HepG2 (cell line): ENCODE results near the gene ZNF280A. TPM values are rescaled to one million over a fixed set of nuclear protein-coding genes. Genes with fewer than 3 reads are reported as not detected.

Experiments used
- ATAC-seq: fragments of 200-7000 bp; cut with Tn5 transposase; 3 replicates; pipeline ENCODE4 v1.9.1; 2020; ENCODE audit warnings: mild to moderate bottlenecking, moderate library complexity
- BruUV-seq: library from RNA; stranded (reverse); fragments of 400-500 nt; replicated peaks from 2 replicates; lab custom pipeline; 2021; lab: Mats Ljungman, UMichigan
- CTCF ChIA-PET: fragments of 300-600 bp; formaldehyde crosslinking; extraction: SDS; loops from one replicate; lab custom pipeline; 2021; ENCODE audit warnings: low total read pairs, inconsistent platforms, low intra/inter-chr PET ratio; lab: Yijun Ruan, JAX
- POLR2A ChIA-PET: fragments of 350-600 bp; sonication (Branson Sonifier 250); formaldehyde crosslinking; loops from one replicate; lab custom pipeline; 2020; ENCODE audit warnings: antibody characterized with exemption, inconsistent platforms; lab: Yijun Ruan, JAX
- DNase-seq: peaks from one replicate; pipeline ENCODE4 v3.0.0-alpha.2; 2015; ENCODE audit warnings: low spot score
- FAIRE-seq: peaks from 3 replicates; lab custom pipeline; 2011; peaks lifted over from hg19 to GRCh38; lab: Jason Lieb, UNC
- H2AFZ ChIP-seq: one replicate; pipeline ENCODE4 v1.6.1; 2011; ENCODE audit warnings: low read length, inconsistent platforms
- H3K27ac ChIP-seq: fragments of 300-600 bp; 3 replicates; pipeline ENCODE4 v1.8.0; 2011; ENCODE audit warnings: mixed run types, mild to moderate bottlenecking, mixed read lengths, low read length, inconsistent platforms; ENCODE audit not compliant: insufficient read depth; ENCODE audit errors: extremely low read length
- H3K27me3 ChIP-seq, 2 experiments: fragments of 200-600 bp in 1 of 2; 2 replicates in 1 of 2; 3 replicates in 1 of 2; pipeline versions ENCODE4 v1.6.0 to v1.8.0; 2011; ENCODE audit warnings: low read length in 2 of 2, mild to moderate bottlenecking in 2 of 2, moderate library complexity in 2 of 2, inconsistent platforms in 1 of 2; ENCODE audit not compliant: insufficient read depth in 2 of 2, control insufficient read depth in 1 of 2
- H3K36me3 ChIP-seq, 2 experiments: fragments of 200-600 bp in 1 of 2; replicated peaks in 1 of 2; 2 replicates in 1 of 2; 3 replicates in 1 of 2; pipeline versions ENCODE4 v1.5.1 to v1.8.0; 2011; ENCODE audit warnings: low read length in 2 of 2, inconsistent platforms in 1 of 2; ENCODE audit not compliant: insufficient read depth in 2 of 2, control insufficient read depth in 1 of 2
- H3K4me1 ChIP-seq: 2 replicates; pipeline ENCODE4 v1.5.1; 2012; ENCODE audit warnings: low read length, inconsistent platforms; ENCODE audit not compliant: insufficient read depth
- H3K4me2 ChIP-seq: 2 replicates; pipeline ENCODE4 v1.6.0; 2011; ENCODE audit warnings: low read depth, low read length, inconsistent platforms
- H3K4me3 ChIP-seq, 3 experiments: fragments of 200-600 bp in 1 of 3; sonication (generic), shearing (Covaris generic) in 1 of 3; replicated peaks in 1 of 3; 2 replicates each; pipeline ENCODE4 v1.5.1; 2011 to 2016; ENCODE audit warnings: low read length in 3 of 3, inconsistent platforms in 2 of 3, low read depth in 2 of 3, mild to moderate bottlenecking in 2 of 3, control low read depth in 1 of 3, mixed read lengths in 1 of 3; ENCODE audit not compliant: insufficient read depth in 1 of 3
- H3K79me2 ChIP-seq: one replicate; pipeline ENCODE4 v1.6.1; 2011; ENCODE audit warnings: low read length, inconsistent platforms; ENCODE audit not compliant: insufficient read depth
- H3K9ac ChIP-seq: 2 replicates; pipeline ENCODE4 v1.6.0; 2011; ENCODE audit warnings: mild to moderate bottlenecking, low read depth, low read length, inconsistent platforms; ENCODE audit not compliant: insufficient read depth
- H3K9me3 ChIP-seq: 2 replicates; pipeline ENCODE4 v1.5.1; 2012; ENCODE audit warnings: mild to moderate bottlenecking, low read length
- H4K20me1 ChIP-seq: 2 replicates; pipeline ENCODE4 v1.6.0; 2011; ENCODE audit warnings: inconsistent platforms, mild to moderate bottlenecking, low read length, moderate library complexity; ENCODE audit not compliant: insufficient read depth
- CBX5 ChIP-seq: sonication (generic); formaldehyde crosslinking; IDR thresholded peaks from 2 replicates; pipeline ENCODE4 v1.4.0; 2020; ENCODE audit warnings: missing genetic modification reagents, borderline replicate concordance
- NFRKB ChIP-seq: fragments of 450-650 bp; IDR thresholded peaks from 2 replicates; pipeline ENCODE4 v1.6.1; 2017
- NR2F1 ChIP-seq, 2 experiments: fragments of 450-650 bp in 1 of 2; formaldehyde crosslinking in 1 of 2; IDR thresholded peaks; 2 replicates each; pipeline versions ENCODE4 v1.5.0 to v1.6.1; 2016 to 2020; ENCODE audit warnings: mild to moderate bottlenecking in 1 of 2, missing compliant biosample characterization in 1 of 2, missing genetic modification reagents in 1 of 2, moderate library complexity in 1 of 2
- PATZ1 ChIP-seq: sonication (generic); formaldehyde crosslinking; IDR thresholded peaks from 2 replicates; pipeline ENCODE4 v1.4.0; 2020; ENCODE audit warnings: missing genetic modification reagents
- SKIL ChIP-seq: sonication (generic); formaldehyde crosslinking; IDR thresholded peaks from 2 replicates; pipeline ENCODE4 v1.8.0; 2022; ENCODE audit warnings: missing genetic modification reagents, mild to moderate bottlenecking, moderate library complexity, borderline replicate concordance
- THYN1 ChIP-seq: sonication (generic); formaldehyde crosslinking; IDR thresholded peaks from 2 replicates; pipeline ENCODE4 v1.8.1; 2023; ENCODE audit warnings: low read depth, mild to moderate bottlenecking, moderate library complexity, missing genetic modification reagents, borderline replicate concordance
- ZBTB42 ChIP-seq: sonication (generic); formaldehyde crosslinking; IDR thresholded peaks from 2 replicates; pipeline ENCODE4 v1.5.0; 2020; ENCODE audit warnings: mild to moderate bottlenecking, missing genetic modification reagents
- ZNF143 ChIP-seq: sonication (generic); formaldehyde crosslinking; IDR thresholded peaks from 2 replicates; pipeline ENCODE4 v1.4.0; 2020; ENCODE audit warnings: missing genetic modification reagents
- ZNF382 ChIP-seq: sonication (generic); formaldehyde crosslinking; IDR thresholded peaks from 2 replicates; pipeline ENCODE4 v1.5.0; 2020; ENCODE audit warnings: missing genetic modification reagents, mild to moderate bottlenecking, borderline replicate concordance
- ZNF44 ChIP-seq: sonication (generic); formaldehyde crosslinking; IDR thresholded peaks from 2 replicates; pipeline ENCODE4 v1.5.1; 2020; ENCODE audit warnings: mild to moderate bottlenecking, missing genetic modification reagents
- ZNF782 ChIP-seq: sonication (generic); formaldehyde crosslinking; IDR thresholded peaks from 2 replicates; pipeline ENCODE4 v1.4.0; 2020; ENCODE audit warnings: missing genetic modification reagents, mild to moderate bottlenecking, borderline replicate concordance
- WGBS: methylation state at CpG from one replicate; pipeline ENCODE4 v1.1.6; 2017; ENCODE audit warnings: low lambda C conversion rate; 5-methylcytosine and 5-hydroxymethylcytosine counted together
- in situ Hi-C: cut with HindIII; loops from 2 replicates; pipeline ENCODE4 v1.10.0; 2017; ENCODE audit warnings: low pct_unique_long_range_greater_than_20kb; ENCODE audit not compliant: extremely low pct_ligation_motif_present
- intact Hi-C: fragments of 100-400 bp; cut with micrococcal nuclease; formaldehyde crosslinking; loops from one replicate; pipeline ENCODE4 v1.10.0; 2022; ENCODE audit not compliant: unreplicated experiment
- polyA plus RNA-seq, 8 experiments: library from polyadenylated mRNA; depleted of rRNA in 3 of 8; stranded (reverse) in 7 of 8; unstranded in 1 of 8; fragments of >200 nt; fragmentation: Illumina TruSeq in 4 of 8; extraction: Trizol in 4 of 8; gene quantifications; 2 replicates each; pipeline versions ENCODE4 v1.2.1 to v1.2.3, GENCODE V29; 2011 to 2016; ENCODE audit warnings: low read depth in 4 of 8, missing spikeins in 1 of 8, mixed read lengths in 1 of 8; ENCODE audit not compliant: insufficient read depth in 1 of 8
- total RNA-seq, 5 experiments: library from RNA; depleted of rRNA; stranded (reverse); fragments of >200 nt; fragmentation: Illumina TruSeq; extraction: Trizol; gene quantifications; 2 replicates each; pipeline ENCODE4 v1.2.3, GENCODE V29; 2016; ENCODE audit warnings: low read depth in 1 of 5

The ZNF280A gene
- total and polyA plus RNA-seq, 2 of the 13 experiments (the other 11 are each of a cell fraction or from before 2014, with no cell fraction given): 1.4 to 2.9 TPM

DNA sequence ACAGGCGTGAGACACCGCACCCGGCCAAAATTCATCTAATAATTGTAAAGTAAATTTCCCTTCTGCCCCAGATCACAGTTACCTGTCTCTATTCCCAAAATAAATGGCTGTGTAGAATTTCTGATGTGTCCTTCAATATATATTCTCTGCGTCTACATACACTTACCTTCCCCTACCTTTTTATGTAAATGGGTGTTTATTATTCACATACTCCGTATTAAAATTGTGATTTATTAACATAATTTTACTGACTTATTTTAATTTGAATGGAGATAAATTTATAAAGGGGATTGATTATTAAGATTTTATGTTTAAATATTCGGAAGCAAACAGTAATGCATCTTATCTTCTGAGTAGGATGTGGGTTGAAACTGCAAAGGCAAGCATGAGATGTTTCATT lies 16.4 kb upstream of the ZNF280A start:
- no TSS peak for BruUV-seq
- CTCF ChIA-PET: no interaction called here
- POLR2A ChIA-PET: no interaction called here
- no peak overlapping the region for H2AFZ ChIP-seq
- H3K9ac ChIP-seq: no peak overlapping the region
- in situ Hi-C loops: no loop called here
- TF ChIP-seq ZNF143 (CRISPR knock-in tag) (no peak), NR2F1 (CRISPR knock-in tag; IDR thresholded peaks at IDR 0.05) (no peak), SKIL (CRISPR knock-in tag) (no peak), ZNF44 (CRISPR knock-in tag) (no peak), CBX5 (CRISPR knock-in tag) (no peak), PATZ1 (CRISPR knock-in tag) (no peak), ZBTB42 (CRISPR knock-in tag) (no peak), THYN1 (CRISPR knock-in tag) (no peak), ZNF782 (CRISPR knock-in tag) (no peak), ZNF382 (CRISPR knock-in tag) (no peak), NFRKB (no peak)
- H3K4me1 ChIP-seq: no peaks in the 10 kb centered on the region
- 35% methylated on average over 6 of the region's 6 CpGs for WGBS
- H3K79me2 ChIP-seq: no peaks in the 10 kb centered on the region
- no peak overlapping the region for H3K27ac ChIP-seq
- H3K36me3 ChIP-seq: no peaks in the 10 kb centered on the region
- FAIRE-seq: no peak
- H4K20me1 ChIP-seq: no peaks in the 10 kb centered on the region
- ATAC-seq: no peak
- DNase-seq: no peak
- no peaks in the 10 kb centered on the region for H3K9me3 ChIP-seq
- no peak overlapping the region for H3K4me3 ChIP-seq
- intact Hi-C loops: no loop called here
- H3K27me3 ChIP-seq: 0 out of 5 replicates have a peak, but pooled peaks cover 0 to 3% of the 10 kb centered on the region in 2 experiments
- no peak overlapping the region for H3K4me2 ChIP-seq
